Mesenteric fat pad (tissue), 1 donor: ENCODE results near the gene RNF130. TPM values are rescaled to one million over a fixed set of nuclear protein-coding genes. Genes with fewer than 3 reads are reported as not detected.
A peak's percentile ranks its signal among the peaks of the same experiment; 100 is the strongest.

Source experiments
- DNase-seq: peaks from one replicate; pipeline ENCODE4 v3.0.0-alpha.2; 2020; ENCODE audit warnings: low spot score
- total RNA-seq: library from RNA; stranded (reverse); fragmentation: NEBNext Ultra II Directional; extraction: Animal tissue kit (Norgen Biotek cat#: 25700); gene quantifications from one replicate; pipeline ENCODE4 v1.2.1, GENCODE V29; 2021
- donor health status: DM: yes; HTN: yes; CAD: no.

The RNF130 gene
- total RNA-seq, 1 donor from 2014 or later, result 135 TPM

- DNase-seq, result peak; percentile 8
Measured at GRCh38 chr5:180104168-180104530, 32.6 kb upstream of the RNF130 start.

- DNase-seq, result no peak
Measured at GRCh38 chr5:180103487-180104167, 32.1 kb upstream of the RNF130 start.

DNA sequence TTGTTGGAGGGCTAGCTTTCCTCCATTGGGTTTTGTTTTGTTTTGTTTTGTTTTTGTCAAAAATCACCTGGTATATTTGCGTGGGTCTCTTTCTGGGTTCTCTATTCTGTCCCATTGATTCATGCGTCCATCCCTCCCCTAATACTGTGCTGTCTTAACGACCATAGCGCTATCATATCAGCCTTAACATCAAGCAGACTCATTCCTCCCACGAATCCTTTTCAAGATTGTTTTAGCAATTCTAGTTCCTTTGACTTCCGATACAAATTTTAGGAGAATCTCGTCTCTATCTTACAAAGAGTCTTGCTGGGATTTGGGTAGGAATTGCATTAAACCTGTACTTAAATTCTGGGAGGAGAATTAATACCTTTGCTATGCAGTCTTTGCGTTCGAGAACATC is 31.1 kb upstream of the RNF130 start:
- DNase-seq, result no peak

DNA sequence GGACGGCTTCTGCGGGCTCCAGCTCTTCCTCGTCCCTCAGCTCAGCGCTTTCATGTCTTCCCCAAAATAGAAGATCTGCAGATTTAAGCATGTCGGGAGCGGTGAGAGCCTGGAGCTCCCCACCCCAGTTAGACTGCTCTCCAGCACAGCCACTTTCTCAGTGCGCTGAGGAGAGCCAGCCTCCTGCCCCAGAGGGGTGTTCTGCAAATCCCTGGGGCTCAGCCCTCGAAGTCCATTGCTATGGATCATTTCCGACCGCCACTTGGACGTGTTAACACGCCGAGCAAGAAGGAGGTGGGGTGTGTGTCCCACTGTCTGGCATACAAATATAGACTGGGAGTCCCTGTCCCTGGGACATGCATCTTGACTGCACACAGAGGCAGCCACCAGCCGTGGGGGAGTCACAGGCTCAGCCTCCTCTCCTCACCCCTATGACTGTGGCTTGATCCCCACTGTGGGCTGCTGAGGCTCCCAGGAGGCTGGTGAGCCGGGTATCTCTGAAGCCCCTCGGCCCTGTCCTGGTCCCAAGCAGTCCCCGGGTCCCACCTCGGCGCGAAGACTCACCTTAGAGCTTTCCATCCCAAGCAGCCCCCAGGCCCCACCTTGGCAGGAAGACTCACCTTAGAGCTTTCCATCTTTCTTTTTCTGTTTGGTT is 30.0 kb upstream of the RNF130 start:
- DNase-seq, result peak; percentile 68

DNA sequence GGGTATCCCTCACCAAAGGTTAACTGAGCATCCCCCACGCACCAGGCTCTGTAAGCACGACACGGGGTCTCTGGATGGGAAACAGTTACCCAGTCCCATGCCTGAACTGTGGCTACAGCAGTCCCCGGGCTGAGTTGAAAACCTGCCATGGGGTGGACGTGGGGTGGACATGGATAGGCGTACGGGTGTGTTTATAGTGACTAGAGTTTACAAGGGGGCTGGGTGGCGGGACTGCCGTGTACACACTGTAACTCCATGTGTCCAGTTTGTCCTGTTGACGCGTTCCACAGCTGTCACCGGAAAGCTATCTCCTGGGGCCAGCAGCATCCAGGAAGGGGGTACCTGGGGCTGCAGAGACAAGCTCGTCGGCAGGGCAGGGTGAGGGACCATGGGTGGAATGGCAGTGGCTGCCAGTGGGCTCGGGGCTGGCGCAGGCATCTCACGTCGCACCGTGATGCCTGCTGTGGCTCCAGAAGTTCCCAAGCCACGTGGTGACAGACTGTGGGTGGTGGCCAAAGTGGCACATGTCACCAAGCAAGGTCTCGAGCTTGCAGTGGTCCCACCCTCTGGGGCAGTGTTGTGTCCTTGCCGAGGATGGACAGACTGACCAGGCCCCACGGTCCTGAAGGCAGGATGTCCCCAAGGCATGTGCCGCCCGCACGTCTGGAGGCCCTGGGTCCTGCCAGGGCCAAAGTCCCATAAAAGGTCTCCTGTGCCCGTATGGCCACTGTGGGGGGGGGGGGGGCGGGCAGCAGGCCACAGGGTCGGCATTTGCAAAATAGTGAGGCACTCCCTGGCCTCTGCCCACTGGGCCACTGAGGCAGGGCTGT is 29.3 kb upstream of the RNF130 start:
- peak; percentile 81 for DNase-seq

GRCh38 chr5:180099733-180100611 is 28.4 kb upstream of the RNF130 start:
- peak; percentile 82 for DNase-seq

DNA sequence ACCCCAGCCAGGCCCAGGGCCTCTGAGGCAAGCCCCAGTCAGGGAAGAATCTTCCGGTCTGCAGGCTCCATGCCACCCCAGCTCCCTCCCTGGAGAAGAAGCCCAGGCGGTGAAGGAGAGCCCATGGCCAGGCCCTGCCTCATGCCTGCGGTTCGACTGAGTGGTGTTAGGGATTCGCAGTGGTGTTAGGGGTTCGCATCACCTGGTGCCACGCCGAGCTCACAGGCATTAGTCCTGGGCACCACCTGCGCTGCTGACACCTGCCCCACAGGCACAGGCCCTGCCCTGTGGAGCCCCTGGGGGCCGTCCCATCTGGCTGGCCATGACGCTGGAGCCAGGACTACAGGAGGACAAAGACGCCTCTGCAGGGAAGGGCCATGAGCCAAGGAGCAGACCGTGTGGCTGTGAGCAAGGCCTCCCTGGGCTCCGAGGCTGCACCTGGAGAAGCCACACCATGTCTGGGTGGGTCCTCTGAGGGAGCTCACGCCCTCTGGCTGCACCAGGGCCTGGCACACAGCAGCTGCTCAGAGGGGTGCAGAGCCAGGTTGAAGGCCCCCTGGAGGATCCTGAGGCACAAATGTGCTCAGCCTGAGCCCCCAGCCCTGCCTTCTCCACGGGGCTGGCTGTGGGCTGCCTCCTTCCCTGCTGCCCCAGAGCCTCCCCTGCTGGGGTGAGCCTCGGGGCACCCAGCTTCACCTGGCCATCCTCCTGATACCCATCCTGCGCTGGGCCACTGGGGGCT is 27.6 kb upstream of the RNF130 start:
- DNase-seq, result peak; percentile 81

DNA sequence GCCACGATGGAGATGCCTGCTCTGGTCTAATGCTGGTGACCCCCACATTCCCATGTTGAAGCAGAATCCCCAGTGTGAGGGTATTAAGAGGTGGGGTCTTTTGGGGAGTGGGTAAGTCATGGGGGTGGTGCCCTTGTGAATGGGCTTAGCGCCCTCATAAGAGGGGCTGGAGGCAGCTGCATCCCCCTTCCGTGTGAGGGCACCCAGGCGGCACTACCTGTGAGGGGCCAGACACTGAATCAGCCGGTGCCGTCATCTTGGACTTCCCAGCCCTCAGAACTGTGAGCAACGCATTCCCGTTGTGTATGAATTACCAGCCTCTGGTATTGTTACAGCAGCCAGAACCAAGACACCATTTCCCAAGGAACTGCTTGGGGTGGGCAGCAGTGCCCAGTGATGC is 27.0 kb upstream of the RNF130 start:
- DNase-seq, result peak; percentile 62

DNA sequence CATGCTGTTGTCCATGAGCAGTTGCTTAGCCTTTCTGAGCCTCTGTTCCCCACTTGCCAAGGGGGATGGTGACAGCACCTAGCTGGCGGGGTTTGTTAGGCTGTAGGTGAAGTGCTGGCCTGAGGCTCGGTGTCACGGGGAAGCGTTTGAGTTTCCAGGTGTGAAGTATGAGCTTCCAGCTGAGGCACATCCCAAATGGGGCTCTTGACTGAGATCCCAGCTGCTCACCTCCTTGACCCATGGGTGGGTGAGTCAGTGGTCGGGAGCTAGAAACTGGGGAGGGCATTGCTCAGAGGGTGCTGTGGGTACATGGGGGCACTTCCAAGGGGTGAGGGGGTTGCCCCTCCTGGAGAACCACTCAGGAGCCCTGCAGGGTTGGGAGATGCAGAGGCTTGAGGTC is 26.4 kb upstream of the RNF130 start:
- peak; percentile 74 for DNase-seq

DNA sequence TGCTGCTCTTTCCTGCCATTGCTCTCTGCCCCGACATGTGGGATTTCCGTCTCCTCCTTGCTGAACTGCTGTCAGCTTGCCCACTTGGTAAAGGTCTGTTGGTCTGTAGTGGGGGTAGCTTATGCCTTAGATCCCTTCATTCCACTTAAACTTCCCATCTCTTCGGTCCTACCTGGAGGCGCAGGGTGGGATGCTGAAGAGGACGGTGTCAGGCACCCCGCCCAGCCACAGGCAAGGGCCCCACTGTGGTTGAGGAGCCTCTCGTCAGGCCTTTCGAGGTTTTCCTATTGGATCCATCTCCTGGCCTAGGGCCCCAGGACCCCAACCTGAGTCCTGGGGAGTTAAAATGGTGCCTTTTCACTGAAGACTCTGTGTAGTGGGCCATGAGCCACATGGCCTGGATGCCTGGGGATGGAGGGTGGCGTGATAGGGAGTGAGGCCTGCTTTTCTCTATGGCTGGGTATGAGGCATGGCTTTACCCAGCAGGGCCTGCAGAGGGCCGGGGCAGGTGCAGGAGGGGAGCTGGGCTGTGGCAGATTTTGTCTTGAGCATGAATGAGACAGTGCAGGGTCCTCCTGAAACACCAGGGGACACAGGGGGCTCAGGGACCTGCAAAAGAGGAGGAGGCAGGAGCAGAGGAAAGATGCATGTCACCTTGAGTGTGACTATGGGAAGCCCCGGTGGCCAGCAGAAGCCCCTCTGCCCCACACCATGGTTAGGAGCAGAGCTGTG is 25.8 kb upstream of the RNF130 start:
- peak; percentile 73 for DNase-seq

DNA sequence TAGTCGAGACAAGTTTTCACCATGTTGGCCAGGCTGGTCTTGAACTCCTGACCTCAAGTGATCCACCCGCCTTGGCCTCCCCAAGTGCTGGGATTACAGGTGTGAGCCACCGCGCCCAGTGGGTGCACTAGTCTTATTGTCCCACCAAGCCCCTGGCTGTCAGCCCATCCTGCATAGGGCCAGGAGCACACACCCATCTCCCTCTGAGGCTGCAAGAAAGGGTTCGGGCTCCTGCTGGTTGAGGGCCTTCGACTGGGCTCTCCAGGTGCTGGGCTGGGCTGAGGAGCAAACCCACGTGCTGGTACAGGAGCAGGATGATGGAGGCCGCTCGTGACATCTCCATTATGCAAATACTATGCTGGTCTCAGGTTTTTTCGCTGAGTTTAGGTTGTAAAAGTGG is 25.1 kb upstream of the RNF130 start:
- peak; percentile 39 for DNase-seq

DNA sequence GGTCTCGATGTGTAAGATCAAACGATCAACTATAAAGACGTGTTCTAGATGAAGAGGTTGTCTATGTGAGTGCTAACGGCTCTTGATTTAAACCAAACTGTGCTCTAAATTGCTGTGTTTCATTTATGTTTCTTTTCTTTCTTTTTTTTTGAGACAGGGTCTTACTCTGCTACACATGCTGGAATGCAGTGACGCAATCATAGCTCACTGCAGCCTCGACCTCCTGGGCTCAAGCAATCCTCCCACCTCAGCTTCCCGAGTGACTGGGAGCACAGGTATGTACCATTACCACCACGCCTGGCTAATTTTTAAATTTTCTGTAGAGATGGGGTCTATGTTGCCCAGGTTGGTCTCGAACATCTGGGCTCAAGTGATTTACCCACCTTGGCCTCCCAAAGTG is 24.0 kb upstream of the RNF130 start:
- DNase-seq, result peak; percentile 47

DNA sequence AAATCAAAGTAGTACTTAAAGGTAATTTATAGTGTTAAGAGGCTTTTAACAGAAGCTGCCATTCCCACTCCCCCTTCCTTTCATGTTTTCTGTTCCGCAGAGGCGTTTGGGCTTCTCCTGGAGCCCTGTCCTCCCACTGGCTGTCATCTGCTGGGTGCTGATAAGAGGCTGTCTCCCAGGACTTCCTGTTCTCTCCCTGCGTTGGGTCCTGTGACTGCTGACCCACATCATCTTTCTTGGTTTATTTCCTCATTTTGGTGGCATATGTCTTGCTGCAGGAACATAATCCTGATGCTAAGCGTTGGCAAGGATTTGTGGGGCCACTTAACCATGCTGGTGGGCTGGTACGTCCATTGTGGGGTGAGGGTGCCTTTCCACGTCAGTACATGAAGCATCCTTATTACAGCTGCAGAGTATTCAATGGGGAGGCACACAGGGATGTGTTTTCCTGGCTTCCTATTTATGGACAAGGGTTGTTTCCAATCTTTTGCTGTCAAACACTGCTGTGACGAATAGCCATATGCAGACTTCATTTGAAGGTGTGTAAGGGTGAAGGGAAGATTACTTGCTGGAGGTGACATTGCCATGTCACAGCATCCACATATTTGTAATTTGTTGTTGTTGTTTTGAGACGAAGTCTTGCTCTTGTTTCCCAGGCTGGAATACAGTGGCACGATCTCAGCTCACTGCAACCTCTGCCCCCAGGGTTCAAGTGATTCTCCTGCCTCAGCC is 22.3 kb upstream of the RNF130 start:
- peak; percentile 30 for DNase-seq

GRCh38 chr5:180093241-180093640 is 21.7 kb upstream of the RNF130 start:
- no peak for DNase-seq

DNA sequence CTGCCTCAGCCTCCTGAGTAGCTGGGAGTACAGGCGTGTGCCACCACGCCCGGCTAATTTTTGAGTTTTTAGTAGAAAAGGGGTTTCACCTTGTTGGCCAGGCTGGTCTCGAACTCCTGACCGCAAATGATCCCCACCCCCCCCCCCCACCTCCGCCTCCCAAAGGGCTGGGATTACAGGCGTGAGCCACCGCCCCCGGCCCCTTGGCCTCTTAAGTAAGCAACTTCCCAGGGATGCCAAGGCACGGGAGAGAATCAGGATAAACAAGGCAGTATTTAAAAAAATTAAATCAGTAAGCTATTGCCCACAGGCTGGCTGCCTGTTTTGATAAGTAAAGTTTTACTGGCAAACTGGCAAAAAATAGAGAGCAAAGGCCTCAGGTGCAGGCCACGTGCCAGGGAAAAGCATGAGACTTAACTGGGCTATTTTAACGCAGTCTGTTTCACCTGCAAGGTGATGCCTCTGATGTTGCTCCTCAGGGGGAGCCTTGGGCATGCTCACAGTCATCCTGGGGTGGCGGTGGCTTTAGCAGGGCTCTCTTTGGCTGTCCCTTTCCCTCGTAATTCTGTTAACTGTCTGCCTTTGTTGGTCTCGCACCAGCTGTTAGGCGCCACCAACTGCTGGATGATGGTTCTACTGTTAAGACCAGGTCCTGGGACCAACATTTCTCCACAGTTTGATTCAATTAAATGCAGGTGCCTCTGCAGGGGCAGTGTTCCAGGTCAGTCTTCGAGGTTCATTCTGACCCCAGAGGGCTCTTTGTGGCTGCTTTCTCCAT is 19.4 kb upstream of the RNF130 start:
- peak; percentile 47 for DNase-seq

DNA sequence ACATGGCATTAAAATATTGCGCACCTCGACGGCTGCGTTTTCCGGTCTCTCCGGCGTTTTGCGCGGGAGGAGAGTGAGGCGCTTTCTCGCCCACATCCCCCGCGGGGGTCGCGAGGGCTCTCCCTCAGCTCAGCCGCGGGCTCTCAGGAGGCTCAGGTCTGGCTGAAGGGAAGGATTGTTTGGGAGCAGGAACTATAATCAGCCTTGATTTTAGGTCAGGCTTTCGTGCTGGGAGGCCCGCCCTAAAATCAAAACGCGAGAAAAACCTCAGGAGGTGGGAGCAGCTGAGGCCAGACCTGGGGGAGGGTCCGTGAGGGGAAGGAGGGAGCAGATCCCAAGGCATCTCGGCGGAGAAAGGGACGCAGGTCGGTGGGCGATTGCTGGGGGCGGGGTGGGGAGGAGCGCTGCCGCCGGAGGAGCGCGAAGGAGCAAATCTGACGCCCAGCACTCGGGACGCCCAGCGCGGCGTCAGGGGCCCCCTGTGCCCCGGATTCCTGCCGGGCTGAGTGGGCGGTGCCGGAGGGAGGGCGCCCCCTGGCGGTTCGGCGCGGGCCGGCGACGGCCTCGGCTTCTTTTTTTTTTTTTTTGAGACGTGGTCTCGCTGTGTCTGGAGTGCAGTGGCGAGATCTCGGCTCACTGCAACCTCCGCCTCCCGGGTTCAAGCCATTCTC is 18.7 kb upstream of the RNF130 start:
- DNase-seq, result peak; percentile 91

- peak; percentile 47 for DNase-seq
Measured at GRCh38 chr5:180089628-180090027, 18.1 kb upstream of the RNF130 start.

GRCh38 chr5:180088561-180088960 is 17.0 kb upstream of the RNF130 start:
- DNase-seq, result no peak
